Measurements from ENCODE around the gene SCFD1.

GRCh38 chr14:30621354-30621939 is 672 bp upstream of the SCFD1 start:
- no peak for TF ChIP-seq CTCF (IDR thresholded peaks at IDR 0.05)
- TF ChIP-seq POLR2A (IDR thresholded peaks at IDR 0.05) = no peak
- TF ChIP-seq POLR2AphosphoS5 (IDR thresholded peaks at IDR 0.05) = no peak

All from gastroesophageal sphincter (tissue), 3 donors.